SHP77 (cell line): ENCODE measurements around the gene SCN4B.
A peak's percentile ranks its signal among the peaks of the same experiment; 100 is the strongest.

Experiments
- DNase-seq, 2 experiments: peaks; one replicate each; lab custom pipeline; 2025; lab: John Stamatoyannopoulos, UW

The SCN4B gene

GRCh38 chr11:118129471-118130172 is 23.0 kb downstream of the SCN4B start:
- no peak for DNase-seq

- no peak for DNase-seq
These were observed 23.7 kb downstream of the SCN4B start for GRCh38 chr11:118128721-118129470.

DNA sequence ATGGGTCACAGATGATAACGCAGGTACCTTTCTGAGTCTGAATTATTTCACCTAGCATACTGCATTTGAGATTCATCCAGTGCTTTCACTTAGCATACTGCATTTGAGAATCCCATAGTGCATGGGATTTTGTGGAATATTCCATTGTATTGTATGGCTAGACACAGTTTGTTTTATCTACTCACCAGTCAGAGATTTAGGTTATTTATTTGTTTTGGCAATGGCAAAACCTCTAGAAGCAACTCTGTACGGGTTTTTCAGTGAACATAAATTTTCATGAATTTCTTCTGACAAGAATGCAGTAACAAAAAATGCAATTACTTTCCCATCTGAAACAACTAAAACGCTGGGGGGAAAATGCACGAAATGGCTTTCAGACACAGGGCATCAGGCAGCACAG is 24.3 kb downstream of the SCN4B start:
- DNase-seq, result no peak

DNA sequence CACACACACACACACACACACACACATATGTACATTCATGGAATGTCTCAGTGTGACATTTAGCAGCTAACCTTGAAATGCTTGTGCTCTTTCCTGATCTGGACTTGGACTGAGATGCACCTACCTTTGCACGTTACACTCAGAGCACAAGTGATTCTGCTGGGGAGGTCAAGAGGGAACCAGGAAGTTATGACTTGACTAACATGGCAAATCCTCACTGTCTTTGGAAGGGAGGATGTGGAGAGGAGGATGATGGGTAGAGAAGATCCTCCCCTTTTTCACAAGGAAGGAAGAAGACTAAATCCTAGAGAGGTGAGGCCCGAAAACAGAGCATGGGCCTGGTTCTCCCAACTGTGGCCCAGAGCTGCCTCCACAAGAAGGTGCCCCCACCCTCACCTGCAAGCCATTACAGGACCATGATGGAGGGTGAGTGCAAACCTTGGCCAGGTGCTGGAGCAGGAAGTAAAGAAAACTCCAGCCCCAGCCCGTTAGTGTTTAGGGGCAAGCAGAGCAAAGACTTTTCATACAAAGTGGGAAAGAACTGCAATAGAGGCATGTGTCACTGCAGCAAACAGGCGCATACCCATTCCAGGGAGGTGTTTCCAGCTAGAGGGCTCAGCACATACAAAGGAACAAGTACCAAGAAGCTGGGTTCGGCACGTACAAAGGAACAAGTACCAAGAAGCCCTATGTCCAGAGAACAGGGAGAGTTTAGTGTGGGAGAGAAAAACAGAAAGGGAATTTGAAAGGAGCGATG is 26.4 kb downstream of the SCN4B start:
- peak; percentile 12 to 14 for DNase-seq

DNA sequence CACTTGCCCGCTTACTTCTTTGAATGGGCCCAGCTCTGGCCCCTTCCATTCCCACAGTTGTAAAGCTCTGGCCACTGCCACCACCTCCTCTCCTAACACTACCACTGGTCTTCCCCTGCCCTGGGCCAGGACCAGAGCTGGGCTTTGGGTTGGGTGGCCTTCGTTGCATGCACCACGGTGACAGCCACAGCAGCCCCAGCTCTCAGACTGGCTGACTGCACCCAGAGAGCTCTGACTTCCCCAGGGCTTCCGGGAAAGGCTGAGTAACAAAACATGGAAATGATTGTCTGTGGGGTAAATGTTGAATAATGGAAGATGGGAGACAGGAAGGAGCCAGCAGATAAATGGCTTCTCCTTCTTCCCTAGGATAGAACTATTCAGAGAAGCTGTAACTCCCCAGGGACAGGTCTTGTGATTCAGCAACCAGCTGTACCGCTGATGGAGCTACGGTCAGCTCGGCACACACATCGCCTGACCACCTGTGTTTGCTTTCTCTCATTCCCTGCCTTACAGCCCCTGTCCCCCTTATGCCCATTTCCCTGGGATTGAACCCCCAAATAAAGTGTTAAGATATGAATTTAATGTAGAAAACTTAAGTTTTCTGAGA is 27.6 kb downstream of the SCN4B start:
- no peak for DNase-seq

DNA sequence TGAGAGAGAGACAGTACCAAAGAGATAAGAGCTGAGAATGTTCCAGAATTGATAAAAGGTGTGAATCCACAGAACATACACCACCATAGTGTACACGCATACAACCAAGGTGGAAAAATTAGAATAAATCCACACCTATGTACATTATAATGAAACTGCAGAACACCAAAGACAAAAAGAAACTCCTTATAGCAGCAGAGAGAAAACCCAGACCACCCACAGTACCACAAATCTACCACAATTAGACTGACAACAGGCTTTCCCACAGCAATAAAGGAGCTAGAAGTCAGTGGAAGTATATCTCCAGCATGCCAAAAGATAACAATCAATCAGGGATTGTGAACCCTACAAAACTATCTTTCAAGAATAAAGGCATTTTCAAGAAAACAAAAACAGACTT is 31.8 kb downstream of the SCN4B start:
- no peak for DNase-seq

DNA sequence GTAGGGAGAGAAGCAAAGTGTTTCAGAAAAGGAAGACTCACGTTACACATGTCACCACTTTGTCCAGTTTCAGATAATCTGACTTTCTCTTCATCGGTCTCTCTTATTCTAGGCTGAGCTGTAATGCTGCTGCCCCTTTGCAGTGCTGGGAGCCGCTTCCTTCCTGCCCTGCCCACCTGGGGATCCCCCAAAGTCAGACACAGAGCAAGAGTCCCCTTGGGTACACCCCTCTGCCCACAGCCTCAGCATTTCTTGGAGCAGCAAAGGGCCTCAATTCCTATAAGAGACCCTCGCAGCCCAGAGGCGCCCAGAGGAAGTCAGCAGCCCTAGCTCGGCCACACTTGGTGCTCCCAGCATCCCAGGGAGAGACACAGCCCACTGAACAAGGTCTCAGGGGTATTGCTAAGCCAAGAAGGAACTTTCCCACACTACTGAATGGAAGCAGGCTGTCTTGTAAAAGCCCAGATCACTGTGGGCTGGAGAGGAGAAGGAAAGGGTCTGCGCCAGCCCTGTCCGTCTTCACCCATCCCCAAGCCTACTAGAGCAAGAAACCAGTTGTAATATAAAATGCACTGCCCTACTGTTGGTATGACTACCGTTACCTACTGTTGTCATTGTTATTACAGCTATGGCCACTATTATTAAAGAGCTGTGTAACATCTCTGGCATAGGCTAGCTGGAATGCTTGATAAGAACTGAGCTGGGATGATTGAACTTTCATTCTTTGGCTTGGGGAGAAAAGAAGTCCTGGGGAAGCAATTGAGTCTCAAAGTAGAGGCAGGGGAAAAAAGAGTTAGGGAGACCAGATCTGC is 34.6 kb downstream of the SCN4B start:
- no peak for DNase-seq

- DNase-seq, result no peak
These were observed 37.6 kb downstream of the SCN4B start for GRCh38 chr11:118115048-118115447.

DNA sequence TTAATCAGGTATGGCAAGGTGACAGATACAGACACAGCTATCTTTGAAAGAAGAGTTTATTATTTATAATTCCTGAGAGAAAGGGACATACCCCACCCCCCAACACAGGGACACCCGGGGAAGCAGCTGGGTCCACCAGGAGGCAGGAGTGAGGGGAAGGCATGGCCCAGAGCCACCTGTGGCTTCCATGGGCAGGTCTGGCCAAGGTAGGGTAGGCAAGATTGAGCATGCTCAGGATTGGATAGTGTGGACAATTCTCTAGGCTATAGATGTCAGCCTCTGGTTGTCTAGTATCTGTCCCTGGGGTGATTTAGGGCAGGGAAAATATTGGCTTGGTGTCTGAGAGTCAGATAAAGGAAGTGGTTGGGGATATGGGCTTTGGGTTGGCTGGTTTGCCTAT is 38.4 kb downstream of the SCN4B start:
- DNase-seq, result no peak

- no peak for DNase-seq
These were observed 39.8 kb downstream of the SCN4B start for GRCh38 chr11:118112711-118113430.

- DNase-seq, result no peak
These were observed 40.9 kb downstream of the SCN4B start for GRCh38 chr11:118111744-118112035.

DNA sequence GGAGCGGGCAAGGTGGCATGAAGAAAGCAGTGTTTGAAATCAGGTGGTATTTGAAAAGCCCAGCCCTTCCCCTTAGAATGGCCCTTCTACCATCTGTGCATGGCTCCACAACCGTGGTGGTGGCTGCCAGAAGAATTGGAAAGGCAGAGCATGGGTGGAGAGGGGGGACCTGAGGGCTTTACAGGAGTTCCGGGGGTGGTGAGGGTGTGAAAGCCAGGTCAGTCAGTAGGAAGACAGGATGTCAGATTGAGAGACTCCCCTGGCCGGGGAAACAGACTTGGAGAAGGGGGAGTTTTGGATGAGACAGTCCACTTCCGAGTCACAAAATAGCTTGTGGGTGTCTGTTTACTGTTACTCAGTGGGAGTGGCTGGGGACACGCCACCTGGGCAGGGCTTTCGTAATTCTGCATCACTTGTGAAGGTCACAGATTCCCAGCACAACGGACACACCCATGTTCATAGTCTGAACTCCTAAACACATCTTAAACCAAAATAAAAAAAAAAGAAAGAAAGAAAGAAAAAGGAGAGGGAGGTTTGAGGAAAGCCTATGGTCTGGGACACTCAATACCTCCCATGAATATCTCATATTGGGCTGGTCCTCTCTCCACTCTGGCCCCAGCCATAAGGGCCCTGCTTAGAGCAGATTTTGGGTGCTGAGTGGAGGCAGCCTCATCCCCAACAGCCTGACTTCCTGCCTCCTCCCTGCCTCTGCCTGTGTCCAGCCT is 41.4 kb downstream of the SCN4B start:
- DNase-seq, result no peak

DNA sequence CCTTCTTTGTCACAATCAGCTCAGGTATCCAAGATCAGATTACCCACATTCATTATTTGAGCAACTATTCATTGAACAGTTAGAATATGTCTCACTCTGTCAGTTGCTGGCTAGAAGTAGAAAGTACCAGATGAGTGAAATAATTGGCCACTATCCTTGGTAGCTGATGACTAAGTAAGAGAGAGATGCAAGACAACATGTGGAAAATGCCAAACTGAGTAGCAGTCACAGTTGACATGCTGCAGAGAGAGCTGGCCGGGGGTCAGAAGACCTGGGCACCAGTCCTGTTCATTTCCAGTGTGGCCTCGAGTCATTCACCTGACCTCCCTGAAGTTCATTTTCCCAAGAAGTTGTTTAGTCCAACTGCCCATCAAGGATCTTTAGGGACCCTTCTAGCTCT is 43.4 kb downstream of the SCN4B start:
- no peak for DNase-seq

- no peak for DNase-seq
These were observed 44.1 kb downstream of the SCN4B start for GRCh38 chr11:118108513-118108912.

GRCh38 chr11:118106789-118107335 is 45.8 kb downstream of the SCN4B start:
- no peak for DNase-seq

GRCh38 chr11:118105657-118106305 is 46.8 kb downstream of the SCN4B start:
- no peak for DNase-seq

GRCh38 chr11:118104491-118104890 is 48.1 kb downstream of the SCN4B start:
- DNase-seq, result no peak

- DNase-seq, result no peak
These were observed 49.8 kb downstream of the SCN4B start for GRCh38 chr11:118102721-118103261.

GRCh38 chr11:118100691-118101232 is 51.9 kb downstream of the SCN4B start:
- no peak for DNase-seq
